ENCODE results near the gene RGS2. TPM values are rescaled to one million over a fixed set of nuclear protein-coding genes. Genes with fewer than 3 reads are reported as not detected.
A peak's percentile ranks its signal among the peaks of the same experiment; 100 is the strongest.

Gene RGS2, protein sequence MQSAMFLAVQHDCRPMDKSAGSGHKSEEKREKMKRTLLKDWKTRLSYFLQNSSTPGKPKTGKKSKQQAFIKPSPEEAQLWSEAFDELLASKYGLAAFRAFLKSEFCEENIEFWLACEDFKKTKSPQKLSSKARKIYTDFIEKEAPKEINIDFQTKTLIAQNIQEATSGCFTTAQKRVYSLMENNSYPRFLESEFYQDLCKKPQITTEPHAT
- polyA plus RNA-seq (2013, experiment 1 of 2; ENCODE audit: insufficient read length) = 2.9 TPM
- polyA plus RNA-seq (2013, experiment 2 of 2; ENCODE audit: insufficient read length) = 7.6 TPM

- DNase-seq = peak; percentile 90
These were observed at the start of gene RGS2 for GRCh38 chr1:192808518-192809306. Gene RGS2, plus strand, starts transcription at chr1:192809039. Its CDS starts 33 bp downstream, at chr1:192809072.

DNA sequence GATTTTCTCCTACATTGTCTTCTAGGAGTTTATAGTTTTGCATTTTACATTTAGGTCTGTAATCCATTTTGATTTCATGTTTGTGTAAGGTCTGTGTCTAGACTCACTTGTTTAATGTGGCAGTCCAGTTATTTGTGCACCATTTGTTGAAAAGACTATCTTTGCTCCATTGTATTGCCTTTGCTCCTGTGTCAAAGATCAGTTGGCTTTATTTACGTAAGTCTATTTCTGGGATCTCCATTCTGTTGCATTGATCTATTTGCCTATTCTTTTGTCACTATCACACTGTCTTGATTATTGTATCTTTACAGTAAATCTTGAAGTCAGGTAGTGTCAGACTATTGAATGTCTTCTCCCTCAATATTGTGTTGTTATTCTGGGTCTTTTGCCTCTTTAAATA lies 49.7 kb upstream of the RGS2 start:
- DNase-seq = no peak

GRCh38 chr1:192762265-192762664 lies 46.6 kb upstream of the RGS2 start:
- no peak for DNase-seq

- DNase-seq = no peak
These were observed 45.6 kb upstream of the RGS2 start for GRCh38 chr1:192763243-192763642.

- DNase-seq = peak; percentile 87
These were observed 45.1 kb upstream of the RGS2 start for GRCh38 chr1:192763756-192764155.

GRCh38 chr1:192764675-192765074 lies 44.2 kb upstream of the RGS2 start:
- no peak for DNase-seq

DNA sequence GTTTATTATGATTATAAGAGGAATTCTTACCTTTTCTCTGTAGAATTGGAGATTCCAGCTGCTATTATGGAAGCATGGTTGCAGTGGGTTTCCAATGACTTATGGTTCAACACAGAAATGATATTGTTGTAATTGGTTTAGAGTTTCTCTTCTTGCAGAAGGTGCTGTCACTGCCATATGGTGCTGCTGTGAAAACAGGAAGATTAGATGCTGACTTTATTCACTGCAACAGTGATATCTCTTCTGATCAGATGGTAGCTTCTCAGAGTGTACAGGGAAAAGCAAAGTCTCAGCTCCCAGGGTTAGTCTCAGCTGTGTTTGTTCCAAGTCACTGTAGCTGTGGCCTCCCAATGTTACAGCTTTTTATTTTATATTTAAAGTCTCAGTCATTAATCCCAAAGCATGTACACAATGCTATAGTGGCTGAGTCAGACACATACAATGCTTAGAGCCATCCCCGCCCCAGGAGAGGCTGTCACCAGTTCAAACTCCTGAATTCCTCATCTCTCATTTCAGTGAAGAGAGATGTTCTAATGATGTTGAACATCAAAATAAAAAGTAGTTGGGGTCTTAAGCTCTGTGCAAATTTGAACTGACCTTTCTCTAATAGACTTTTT lies 42.7 kb upstream of the RGS2 start:
- peak; percentile 77 for DNase-seq

GRCh38 chr1:192766876-192767275 lies 42.0 kb upstream of the RGS2 start:
- DNase-seq = no peak

DNA sequence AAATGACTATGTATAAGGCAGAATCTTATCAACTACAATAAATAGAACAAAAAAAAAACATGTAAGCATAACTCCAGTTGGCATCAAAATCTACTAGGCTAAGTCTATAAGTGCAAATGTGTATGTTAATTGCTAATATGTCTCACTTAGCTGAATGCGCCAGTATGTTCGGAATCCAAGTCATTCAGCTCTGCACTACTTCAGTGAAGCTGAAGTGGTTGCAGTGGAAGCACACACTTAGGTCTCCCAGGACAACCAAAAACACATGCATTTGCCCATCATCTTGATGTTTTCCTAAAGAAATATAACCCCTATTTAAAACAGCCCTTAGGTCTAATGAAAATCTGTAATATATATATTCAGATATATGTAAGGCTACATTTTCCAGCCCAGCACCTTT lies 41.0 kb upstream of the RGS2 start:
- DNase-seq = no peak

DNA sequence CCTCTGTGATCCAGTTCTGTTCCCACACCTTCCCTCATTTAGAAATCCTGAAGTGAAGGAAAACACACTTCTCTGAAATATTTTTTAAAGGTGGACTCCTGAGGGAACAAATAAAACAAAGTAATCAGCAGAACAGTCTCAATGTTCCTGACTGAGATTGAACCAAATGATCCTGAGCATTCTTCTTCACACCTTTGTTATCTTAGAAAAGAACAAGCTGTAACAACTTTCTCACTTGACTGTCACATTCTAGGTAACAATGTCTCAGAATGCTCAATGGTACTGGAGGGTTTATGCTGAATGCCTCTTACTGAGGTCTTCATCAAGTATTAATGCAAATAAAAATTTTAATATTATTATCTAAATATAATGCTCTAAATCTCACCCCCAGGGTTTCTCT lies 40.4 kb upstream of the RGS2 start:
- DNase-seq = no peak

GRCh38 chr1:192771341-192771740 lies 37.5 kb upstream of the RGS2 start:
- DNase-seq = no peak

GRCh38 chr1:192775631-192776030 lies 33.2 kb upstream of the RGS2 start:
- no peak for DNase-seq

GRCh38 chr1:192776206-192776605 lies 32.6 kb upstream of the RGS2 start:
- no peak for DNase-seq

- DNase-seq = no peak
These were observed 31.8 kb upstream of the RGS2 start for GRCh38 chr1:192776998-192777397.

DNA sequence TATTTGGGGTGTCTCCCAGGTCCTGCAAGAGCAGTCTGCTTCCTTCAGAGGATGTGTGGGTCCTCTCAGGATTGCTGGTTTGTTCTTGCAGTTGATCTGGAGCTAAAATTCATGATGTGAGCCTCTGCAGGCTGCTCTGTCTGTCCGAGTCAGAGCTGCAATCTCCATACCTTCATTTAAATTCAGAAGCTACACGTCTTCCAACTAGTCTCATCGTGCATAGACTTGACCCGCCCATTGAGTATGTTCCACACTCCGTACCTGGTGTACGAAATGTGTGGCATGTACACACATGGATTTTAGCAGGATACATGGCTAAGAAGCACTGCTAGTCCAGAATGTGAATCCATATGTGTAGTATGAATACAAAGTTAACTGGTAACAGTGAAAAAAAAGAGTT lies 25.0 kb upstream of the RGS2 start:
- DNase-seq = no peak

- no peak for DNase-seq
These were observed 24.4 kb upstream of the RGS2 start for GRCh38 chr1:192784397-192784796.

DNA sequence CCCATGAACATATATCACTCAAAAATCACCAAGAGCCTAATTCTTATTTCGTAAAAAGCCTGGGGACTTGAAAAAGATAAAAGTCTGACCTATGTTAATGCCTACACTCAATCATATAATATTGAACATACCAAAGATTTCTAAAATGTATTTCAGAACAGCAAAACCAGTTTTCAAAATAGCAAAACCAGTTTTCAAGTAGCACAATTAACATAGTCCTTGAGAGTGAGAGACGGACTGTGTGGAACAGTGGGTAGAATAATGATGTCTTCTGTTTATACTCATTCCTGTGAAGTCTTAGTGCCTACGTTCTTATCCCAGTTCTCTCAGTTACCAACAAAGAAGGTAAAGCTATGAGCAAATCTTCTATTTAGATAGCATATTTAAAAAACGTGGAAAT lies 22.3 kb upstream of the RGS2 start:
- DNase-seq = no peak

- peak; percentile 74 for DNase-seq
These were observed 20.8 kb upstream of the RGS2 start for GRCh38 chr1:192787914-192788585.

DNA sequence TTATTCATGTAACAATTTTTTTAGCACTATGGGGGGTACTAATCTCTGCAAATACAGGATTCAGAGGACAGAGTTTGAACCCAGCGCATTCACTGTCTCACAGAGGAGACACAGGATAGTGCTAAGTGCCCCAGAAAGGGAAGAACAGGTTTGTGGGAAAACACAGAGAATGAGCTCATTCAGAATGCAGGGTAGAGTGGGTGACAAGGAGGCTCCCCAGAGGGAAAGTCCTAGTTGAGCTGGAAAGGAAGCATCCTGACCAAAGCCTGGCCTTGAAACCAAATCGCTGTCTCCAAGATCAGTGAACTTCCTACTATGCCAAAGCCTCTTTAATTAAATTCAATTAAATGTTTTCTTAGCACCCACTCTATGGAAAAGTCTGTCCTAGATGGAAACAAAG lies 19.0 kb upstream of the RGS2 start:
- no peak for DNase-seq

DNA sequence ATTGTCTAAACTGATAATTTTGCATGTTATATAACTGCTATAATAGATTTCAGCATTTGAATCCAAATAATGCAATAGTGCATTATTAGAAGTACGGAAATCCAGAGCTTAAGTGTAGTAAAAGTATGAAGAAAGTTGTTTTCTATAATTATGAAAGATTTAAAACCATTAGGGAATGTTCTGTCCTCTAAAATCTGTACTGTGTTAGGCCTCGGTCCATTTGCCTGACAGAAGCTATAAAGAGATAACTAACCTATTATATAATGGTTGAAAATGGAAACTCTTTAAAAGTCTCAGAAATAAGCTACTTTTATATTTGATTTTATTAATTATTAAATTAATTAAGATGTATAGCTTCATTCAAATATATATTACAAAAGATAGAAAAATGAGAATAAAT lies 16.2 kb upstream of the RGS2 start:
- no peak for DNase-seq

DNA sequence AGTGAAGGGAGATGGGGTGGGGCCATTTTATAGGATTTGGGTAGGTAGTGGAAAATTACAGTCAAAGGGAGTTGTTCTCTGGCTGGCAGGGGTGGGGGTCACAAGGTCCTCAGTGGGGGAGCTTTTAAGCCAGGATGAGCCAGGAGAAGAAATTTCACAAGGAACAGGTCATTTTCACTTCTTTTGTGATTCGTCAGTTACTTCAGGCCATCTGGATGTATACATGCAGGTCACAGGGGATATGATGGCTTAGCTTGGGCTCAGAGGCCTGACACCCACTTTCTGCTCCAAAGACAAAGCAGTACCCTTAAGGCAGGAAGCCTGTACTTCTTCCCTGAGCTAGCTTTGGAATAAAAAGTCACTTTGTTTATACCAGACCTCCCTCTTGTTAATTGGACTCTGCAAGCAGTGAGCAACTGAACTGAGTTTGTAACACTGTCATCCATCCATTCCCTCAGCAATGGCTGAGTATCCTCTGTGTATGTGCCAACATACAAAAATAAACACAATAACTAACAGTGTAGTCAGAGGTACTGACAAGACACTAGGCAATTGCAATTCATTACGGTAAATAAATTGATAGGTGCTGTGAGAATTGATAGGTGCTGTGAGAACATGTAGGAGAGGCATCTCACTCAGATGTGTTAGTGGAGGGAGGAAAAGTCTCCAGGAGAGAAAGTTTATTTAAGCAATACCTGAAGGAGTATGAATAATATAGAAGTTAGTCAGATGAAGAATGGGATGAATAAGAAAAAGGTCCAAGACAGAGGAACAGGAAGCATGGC lies 14.7 kb upstream of the RGS2 start:
- no peak for DNase-seq

DNA sequence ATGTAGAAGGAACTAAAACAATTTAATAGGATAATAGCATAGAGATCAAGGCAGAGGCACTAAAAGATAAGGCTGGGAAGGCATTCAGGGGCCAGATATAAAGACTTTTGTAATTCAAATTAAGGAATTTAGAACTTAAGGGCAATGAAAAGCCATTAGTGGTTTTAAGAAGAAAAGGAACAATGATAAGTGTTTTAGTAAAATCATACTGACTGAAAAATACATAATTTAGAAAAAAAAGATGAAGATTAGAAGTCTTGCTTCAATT lies 14.1 kb upstream of the RGS2 start:
- DNase-seq = no peak
